Measurements from ENCODE around the gene GNE.
"Not testable (repeated sequence)": the region's sequence is repeated elsewhere in the genome, so short reads cannot be mapped to it uniquely, and the experiment has no call there.

Gene GNE

DNA sequence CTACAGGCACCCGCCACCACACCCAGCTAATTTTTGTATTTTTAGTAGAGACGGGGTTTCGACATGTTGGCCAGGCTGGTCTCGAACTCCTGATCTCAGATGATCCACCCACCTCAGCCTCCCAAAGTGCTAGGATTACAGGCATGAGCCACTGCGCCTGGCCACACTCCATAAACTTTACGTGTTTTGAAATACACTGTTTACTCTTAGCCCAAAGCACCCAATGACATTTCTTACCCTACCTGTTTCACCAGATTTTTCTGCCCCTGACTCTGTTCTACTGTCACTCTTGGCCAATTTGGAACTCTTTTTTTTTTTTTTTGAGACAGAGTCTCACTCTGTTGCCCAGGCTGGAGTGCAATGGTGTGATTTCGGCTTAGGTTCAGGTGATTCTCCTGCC is 15.1 kb upstream of the GNE start:
- DNase-seq (ENCODE audit: low spot score): not testable (repeated sequence)

DNA sequence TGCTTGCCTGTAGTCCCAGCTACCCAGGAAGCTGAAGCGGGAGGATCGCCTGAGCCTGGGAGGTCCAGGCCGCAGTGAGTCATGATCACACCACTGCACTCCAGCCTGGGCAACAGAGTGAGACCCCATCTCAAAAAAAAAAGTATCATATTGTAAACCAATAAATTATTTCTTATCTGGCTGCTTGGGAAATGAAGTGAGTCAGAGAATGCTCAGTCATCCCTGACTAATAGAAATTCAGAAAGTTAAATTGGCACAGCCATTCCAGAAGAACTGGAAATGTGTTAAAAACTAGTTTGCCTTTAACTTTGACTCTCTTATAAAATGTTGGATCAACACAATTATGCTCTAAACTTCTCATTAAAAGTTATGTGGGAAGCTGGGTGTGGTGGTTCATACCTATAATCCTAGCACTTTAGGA is 9.8 kb upstream of the GNE start:
- no peak for DNase-seq (ENCODE audit: low spot score)

GRCh38 chr9:36264896-36265295 is 6.6 kb upstream of the GNE start:
- DNase-seq (ENCODE audit: low spot score): no peak

DNA sequence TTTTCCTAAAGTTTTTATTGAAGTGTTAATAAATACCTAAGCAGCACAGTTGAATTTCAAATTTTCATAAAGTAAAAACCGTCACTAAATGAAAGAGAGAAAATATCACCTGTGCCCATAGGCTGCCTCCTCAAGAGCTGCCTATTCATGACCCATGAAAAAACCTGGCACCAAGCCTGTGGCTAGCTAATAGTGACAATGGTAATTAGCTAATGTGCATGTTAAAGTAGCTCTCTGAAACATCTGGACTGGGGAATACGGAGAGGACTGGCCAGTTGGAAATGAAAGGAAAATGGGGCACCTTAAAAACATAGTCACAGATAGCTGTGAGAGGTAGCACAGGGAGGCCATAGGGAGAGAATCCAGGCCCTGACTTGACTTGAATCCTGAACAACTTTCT is 5.4 kb upstream of the GNE start:
- DNase-seq (ENCODE audit: low spot score): no peak

DNA sequence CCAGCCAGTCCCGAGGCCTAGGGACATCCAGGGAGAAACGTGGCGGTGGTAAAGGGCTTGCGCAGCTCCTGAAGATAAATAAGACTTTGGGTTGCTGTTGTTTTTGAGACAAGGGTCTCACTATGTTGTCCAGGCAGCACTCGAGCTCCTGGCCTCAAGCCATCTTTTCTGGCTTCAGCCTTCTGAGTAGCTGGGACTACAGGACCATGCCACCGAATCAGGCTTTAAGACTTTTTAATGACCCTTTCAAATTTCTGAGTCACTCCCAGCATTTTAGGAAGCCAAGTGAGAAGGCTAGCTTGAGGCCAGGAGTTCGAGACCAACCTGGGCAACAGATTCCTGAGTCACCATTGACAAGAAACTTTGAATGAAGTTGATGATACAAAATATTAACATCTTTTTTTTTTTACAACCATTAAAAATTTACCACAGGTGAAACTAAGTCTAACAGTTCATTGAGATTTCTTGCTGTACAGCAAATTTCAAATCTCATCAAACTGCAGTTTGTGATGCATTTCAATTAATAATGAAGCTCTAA is 817 bp upstream of the GNE start:
- DNase-seq (ENCODE audit: low spot score): no peak

DNA sequence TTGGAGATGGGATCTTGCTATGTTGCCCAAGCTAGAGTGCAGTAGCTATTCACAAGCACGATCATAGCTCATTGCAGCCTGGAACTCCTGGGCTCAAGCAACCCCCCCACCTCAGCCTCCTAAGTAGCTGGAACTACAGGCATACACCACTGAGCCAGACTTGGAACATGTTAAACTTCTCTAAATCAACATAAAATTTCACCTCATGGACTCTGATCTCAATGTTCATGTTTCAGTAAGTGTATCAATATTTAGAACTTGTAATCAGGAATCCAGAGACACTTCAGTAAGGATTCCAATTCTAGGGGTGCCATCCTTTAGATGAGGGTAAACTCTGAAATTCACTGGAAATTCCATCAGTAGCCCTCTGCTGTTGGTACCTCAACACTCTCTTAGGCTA is 6.8 kb downstream of the GNE start:
- DNase-seq (ENCODE audit: low spot score): no peak

GRCh38 chr9:36250079-36250478 is 8.2 kb downstream of the GNE start:
- DNase-seq (ENCODE audit: low spot score): no peak

GRCh38 chr9:36249189-36249588 is 9.1 kb downstream of the GNE start:
- DNase-seq (ENCODE audit: low spot score): no peak

DNA sequence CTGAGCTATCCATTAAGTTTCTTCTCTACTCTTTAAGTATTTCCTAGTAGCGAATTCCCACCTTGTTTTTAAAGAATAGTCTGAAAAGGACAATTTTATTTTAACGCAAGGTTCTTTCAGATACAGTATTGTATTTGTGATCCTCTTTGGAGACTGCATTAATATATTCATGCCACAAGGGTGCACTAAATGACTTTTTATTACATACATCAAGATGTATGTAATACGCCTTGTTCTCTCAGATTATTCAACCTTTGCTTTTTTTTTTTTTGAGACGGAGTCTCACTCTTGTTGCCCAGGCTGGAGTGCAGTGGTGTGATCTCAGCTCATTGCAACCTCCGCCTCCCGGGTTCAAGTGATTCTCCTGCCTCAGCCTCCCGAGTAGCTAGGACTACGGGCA is 10.2 kb downstream of the GNE start:
- peak; percentile 38 for DNase-seq (ENCODE audit: low spot score)

DNA sequence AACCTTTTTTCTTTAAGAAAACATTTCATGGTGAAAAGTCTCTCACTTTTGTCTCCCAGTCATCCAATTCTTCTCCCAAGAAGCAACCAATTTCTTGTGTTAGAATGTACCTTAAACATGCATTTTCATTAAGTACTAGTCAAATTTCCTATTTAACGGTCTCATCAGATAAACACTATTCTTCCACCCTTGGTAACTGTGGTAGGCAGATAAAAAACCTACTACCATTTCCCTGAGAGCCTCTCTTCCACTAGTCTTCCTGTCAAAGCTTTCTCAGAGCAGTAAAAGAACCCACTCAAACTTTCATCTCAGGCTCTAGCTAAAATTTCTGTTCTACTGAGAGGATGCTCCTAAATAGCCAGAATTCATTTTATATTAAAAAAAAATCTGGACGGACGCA is 10.9 kb downstream of the GNE start:
- no peak for DNase-seq (ENCODE audit: low spot score)

DNA sequence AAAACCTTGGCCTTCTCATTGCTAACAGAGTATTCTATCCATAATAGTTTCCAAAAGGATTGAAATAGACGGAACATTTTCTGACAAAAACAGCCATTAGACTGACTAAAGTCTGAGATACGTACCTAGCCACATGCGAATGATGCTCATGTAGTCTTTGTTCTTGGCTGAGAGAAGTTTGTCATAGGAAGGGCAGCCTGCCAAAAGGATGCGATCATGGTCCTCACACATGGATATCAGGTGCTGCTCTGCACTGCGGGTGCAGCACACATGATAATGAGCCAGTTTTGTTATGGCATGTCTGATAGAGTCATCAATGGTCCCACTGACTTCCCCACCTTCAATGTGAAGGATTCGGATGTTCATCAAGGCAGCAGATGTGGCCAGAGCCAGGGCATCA is 12.3 kb downstream of the GNE start:
- no peak for DNase-seq (ENCODE audit: low spot score)

DNA sequence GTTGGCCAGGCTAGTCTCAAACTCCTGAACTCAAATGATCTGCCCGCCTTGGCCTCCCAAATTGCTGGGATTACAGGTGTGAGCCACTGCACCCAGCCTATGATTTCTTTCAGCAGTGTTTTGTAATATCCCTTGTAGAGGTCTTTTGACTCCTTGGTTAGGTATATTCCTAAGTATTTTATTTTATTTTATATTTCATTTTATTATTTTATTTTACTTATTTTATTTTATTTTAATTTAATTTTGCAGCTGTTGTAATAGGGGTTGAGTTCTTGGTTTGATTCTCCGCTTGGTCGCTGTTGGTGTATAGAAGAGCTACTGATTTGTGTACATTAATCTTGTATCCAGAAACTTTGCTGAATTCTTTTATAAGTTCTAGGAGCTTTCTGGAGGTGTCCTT is 18.6 kb downstream of the GNE start:
- not testable (repeated sequence) for DNase-seq (ENCODE audit: low spot score)

- not testable (repeated sequence) for DNase-seq (ENCODE audit: low spot score)
Measured at GRCh38 chr9:36239205-36239604, 19.0 kb downstream of the GNE start.

DNA sequence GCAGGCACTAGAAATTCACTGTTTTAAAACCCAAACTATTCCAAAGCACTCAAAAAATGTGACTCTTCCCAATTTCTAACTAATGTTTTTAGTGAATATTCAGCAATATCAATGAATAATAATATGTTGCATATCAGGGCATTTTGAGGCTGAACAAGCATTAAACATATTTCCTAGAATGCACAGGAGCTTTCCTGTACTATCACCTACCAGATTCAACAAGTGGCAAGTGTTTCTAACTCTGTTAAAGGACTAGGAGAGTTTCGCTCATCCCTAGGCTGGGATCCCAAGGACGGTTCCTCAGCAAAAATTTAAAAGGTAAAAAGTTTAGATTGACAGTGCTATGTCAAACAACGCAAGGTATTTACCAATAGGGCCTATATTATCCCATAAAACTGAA is 21.0 kb downstream of the GNE start:
- no peak for DNase-seq (ENCODE audit: low spot score)

- no peak for DNase-seq (ENCODE audit: low spot score)
Measured at GRCh38 chr9:36222449-36222848, 35.8 kb downstream of the GNE start.

- DNase-seq (ENCODE audit: low spot score): no peak
Measured at GRCh38 chr9:36221667-36222066, 36.6 kb downstream of the GNE start.

- no peak for DNase-seq (ENCODE audit: low spot score)
Measured at GRCh38 chr9:36218411-36218901, 39.8 kb downstream of the GNE start.

DNA sequence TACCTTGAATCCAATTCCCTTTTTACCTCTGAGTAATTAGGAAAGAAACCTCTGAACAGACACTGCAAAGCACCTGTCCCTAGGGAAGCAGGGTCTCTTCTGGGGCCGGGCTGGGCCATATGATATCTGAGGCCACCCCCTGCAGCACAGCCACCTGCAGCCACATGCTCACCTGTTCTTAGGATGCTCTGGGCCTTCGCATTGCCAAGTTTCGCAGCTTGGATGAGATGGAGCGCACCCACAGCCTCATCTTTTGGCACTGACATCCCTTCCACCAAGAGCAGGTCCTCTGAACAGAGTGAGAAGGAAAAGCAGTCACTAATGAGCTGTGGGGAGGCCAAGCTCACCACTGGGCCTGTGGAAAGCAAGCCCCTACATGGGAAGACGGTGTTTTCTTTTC is 40.2 kb downstream of the GNE start:
- DNase-seq (ENCODE audit: low spot score): no peak

DNA sequence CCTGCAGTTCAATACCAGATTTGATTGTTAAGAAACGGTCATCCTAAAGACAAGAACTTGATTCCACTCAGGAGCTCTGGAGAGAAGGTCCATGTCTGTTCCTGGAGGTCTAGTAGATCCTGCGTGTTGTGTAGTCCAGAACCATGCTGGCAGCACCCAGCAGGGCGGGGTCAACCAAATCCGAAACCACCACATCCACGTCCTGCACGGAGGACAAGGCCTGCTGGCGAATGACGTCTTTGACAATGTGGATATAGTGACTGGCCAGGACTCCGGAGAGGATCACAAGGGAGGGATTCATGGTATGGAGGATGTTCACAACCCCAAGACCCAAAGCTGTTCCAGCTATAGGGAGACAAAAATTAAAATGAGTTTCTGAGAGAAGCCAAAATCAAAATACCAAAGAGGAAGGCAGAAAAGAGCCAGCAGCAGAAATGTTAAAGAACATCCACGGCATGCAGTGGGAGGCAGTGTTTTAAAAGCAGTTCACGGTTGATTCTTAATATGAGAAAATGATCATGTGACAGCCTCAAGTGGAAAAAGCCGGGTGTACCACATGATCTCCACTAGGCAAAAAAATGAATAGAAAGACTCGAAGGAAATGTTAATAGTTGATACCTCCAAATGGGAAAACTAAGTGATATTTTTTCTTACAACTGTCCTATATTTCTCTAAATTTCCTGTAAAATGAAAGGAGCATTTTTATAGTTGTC is 40.8 kb downstream of the GNE start:
- no peak for DNase-seq (ENCODE audit: low spot score)

GRCh38 chr9:36214571-36214970 is 43.7 kb downstream of the GNE start:
- DNase-seq (ENCODE audit: low spot score): no peak

GRCh38 chr9:36213989-36214388 is 44.3 kb downstream of the GNE start:
- no peak for DNase-seq (ENCODE audit: low spot score)

DNA sequence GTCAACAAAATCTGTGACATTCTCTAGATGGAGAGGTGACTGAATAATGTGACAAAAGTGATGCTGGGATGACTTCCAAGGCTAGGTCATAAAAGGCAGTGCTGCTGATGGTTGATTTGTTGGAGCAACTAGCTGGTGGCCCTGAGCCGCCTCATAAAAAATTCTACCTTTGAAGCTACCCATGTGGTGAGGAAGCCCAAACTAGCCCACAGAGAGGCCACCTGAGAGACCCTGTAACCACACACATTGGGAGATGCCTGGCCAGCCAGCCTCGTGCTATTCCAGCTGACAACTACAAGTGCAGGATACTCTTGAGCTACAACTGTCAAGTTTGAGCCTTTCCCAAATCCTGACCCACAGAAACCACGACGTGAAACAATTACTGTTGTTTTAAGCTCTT is 44.9 kb downstream of the GNE start:
- DNase-seq (ENCODE audit: low spot score): no peak

DNA sequence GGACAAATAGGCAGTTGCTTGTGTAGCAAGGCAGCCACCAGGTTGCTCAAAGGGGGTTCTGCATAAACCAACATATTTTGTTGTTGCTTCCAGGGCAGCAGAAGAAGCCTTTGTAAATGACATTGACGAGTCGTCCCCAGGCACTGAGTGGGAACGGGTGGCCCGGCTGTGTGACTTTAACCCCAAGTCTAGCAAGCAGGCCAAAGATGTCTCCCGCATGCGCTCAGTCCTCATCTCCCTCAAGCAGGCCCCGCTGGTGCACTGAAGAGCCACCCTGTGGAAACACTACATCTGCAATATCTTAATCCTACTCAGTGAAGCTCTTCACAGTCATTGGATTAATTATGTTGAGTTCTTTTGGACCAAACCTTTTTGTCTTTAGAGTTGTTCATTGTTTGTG is 46.7 kb downstream of the GNE start:
- no peak for DNase-seq (ENCODE audit: low spot score)

DNA sequence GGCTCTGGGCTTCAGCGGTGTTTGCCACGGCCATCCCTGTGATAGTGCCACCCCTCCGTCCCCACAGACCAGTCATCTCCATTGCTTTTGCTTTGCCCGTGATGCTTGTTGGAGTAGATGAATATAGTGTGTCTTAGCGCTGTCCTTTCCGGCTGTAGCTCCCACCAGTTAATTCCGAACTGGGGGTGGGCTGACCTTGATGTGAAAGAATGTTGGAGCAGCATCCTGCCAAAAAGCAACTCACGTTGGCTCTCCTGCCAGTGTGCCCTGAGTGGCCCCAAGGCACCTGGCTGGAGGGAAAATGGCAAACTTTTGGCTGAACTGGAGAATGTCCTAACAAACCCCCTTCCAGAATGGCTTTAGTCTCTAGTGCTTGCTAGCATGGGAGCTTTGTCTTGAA is 47.5 kb downstream of the GNE start:
- no peak for DNase-seq (ENCODE audit: low spot score)

Measured in SK-N-DZ (cell line).